K562 (cell line): Measurements from ENCODE around the gene MLLT1.

Source experiments
- MAFK ChIP-seq: IDR thresholded peaks from 2 replicates; pipeline ENCODE4 v1.6.1; 2011; ENCODE audit warnings: low read length, improper control_type of control experiment
- MCM2 ChIP-seq: fragments of 450-650 bp; IDR thresholded peaks from 2 replicates; pipeline ENCODE4 v1.6.1; 2017; ENCODE audit warnings: low read depth, mild to moderate bottlenecking
- ZBTB7A ChIP-seq: IDR thresholded peaks from 2 replicates; pipeline ENCODE4 v1.6.1; 2011; ENCODE audit warnings: low read depth, mild to moderate bottlenecking, low read length, moderate library complexity, borderline replicate concordance; ENCODE audit not compliant: control insufficient read depth
- ZBTB9 ChIP-seq: fragments of 450-650 bp; formaldehyde crosslinking; IDR thresholded peaks from 2 replicates; pipeline ENCODE4 v1.4.0; 2020; ENCODE audit warnings: mild to moderate bottlenecking, moderate library complexity
- TF ChIP-seq, protein P1 (sequence below): sonication (generic); formaldehyde crosslinking; IDR thresholded peaks from 2 replicates; pipeline ENCODE4 v1.8.1; 2023; ENCODE audit warnings: mild to moderate bottlenecking, missing genetic modification reagents
- TF ChIP-seq, protein P2 (sequence below): sonication (generic); formaldehyde crosslinking; IDR thresholded peaks from 2 replicates; pipeline ENCODE4 v1.9.0; 2022; ENCODE audit warnings: mild to moderate bottlenecking, missing genetic modification reagents
- TF ChIP-seq, protein P3 (sequence below), 3 experiments: IDR thresholded peaks in 2 of 3; conservative IDR thresholded peaks in 1 of 3; 2 replicates each; pipeline ENCODE4 v1.5.1; 2011 to 2012; ENCODE audit warnings: low read length in 3 of 3, mild to moderate bottlenecking in 3 of 3, control low read depth in 2 of 3, improper control_type of control experiment in 1 of 3, inconsistent platforms in 1 of 3, low read depth in 1 of 3, mixed read lengths in 1 of 3, moderate library complexity in 1 of 3; ENCODE audit not compliant: insufficient read depth in 2 of 3

GRCh38 chr19:6263306-6263705 lies 16.5 kb downstream of the MLLT1 start:
- no peak for TF ChIP-seq ZBTB7A
- TF ChIP-seq, protein P1, sequence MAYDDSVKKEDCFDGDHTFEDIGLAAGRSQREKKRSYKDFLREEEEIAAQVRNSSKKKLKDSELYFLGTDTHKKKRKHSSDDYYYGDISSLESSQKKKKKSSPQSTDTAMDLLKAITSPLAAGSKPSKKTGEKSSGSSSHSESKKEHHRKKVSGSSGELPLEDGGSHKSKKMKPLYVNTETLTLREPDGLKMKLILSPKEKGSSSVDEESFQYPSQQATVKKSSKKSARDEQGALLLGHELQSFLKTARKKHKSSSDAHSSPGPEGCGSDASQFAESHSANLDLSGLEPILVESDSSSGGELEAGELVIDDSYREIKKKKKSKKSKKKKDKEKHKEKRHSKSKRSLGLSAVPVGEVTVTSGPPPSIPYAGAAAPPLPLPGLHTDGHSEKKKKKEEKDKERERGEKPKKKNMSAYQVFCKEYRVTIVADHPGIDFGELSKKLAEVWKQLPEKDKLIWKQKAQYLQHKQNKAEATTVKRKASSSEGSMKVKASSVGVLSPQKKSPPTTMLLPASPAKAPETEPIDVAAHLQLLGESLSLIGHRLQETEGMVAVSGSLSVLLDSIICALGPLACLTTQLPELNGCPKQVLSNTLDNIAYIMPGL (CRISPR knock-in tag), result no peak
- TF ChIP-seq, protein P2, sequence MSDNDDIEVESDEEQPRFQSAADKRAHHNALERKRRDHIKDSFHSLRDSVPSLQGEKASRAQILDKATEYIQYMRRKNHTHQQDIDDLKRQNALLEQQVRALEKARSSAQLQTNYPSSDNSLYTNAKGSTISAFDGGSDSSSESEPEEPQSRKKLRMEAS (CRISPR knock-in tag), result no peak
- no peak for TF ChIP-seq ZBTB9 (CRISPR knock-in tag)
- TF ChIP-seq MAFK, result no peak
- no peak for TF ChIP-seq MCM2
- TF ChIP-seq, protein P3, sequence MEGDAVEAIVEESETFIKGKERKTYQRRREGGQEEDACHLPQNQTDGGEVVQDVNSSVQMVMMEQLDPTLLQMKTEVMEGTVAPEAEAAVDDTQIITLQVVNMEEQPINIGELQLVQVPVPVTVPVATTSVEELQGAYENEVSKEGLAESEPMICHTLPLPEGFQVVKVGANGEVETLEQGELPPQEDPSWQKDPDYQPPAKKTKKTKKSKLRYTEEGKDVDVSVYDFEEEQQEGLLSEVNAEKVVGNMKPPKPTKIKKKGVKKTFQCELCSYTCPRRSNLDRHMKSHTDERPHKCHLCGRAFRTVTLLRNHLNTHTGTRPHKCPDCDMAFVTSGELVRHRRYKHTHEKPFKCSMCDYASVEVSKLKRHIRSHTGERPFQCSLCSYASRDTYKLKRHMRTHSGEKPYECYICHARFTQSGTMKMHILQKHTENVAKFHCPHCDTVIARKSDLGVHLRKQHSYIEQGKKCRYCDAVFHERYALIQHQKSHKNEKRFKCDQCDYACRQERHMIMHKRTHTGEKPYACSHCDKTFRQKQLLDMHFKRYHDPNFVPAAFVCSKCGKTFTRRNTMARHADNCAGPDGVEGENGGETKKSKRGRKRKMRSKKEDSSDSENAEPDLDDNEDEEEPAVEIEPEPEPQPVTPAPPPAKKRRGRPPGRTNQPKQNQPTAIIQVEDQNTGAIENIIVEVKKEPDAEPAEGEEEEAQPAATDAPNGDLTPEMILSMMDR (IDR thresholded peaks at IDR 0.05 in 2 of 3, conservative IDR thresholded peaks at IDR 0.05 in 1 of 3; ENCODE audit: insufficient read depth in 2 of 3, low read depth in 1 of 3, low read length in 3 of 3), result no peak
